Neural crest cell (in vitro differentiated cells): ENCODE data around the gene SCARB2. TPM values are rescaled to one million over a fixed set of nuclear protein-coding genes. Genes with fewer than 3 reads are reported as not detected.
A peak's percentile ranks its signal among the peaks of the same experiment; 100 is the strongest.

ENCODE experiments used
- DNase-seq: peaks from one replicate; pipeline ENCODE4 v3.0.0; 2021; ENCODE audit warnings: low read depth, mixed read lengths, low spot score
- H3K27ac Mint-ChIP-seq: one replicate; pipeline ENCODE4 v1.8.0; 2021; ENCODE audit warnings: mild to moderate bottlenecking, mixed read lengths; ENCODE audit not compliant: unreplicated experiment
- H3K27me3 Mint-ChIP-seq: 2 replicates; pipeline ENCODE4 v1.8.0; 2021; ENCODE audit warnings: low read depth, mild to moderate bottlenecking, mixed read lengths
- H3K36me3 Mint-ChIP-seq: 2 replicates; pipeline ENCODE4 v1.8.0; 2021; ENCODE audit warnings: low read depth, mild to moderate bottlenecking, mixed read lengths
- H3K4me1 Mint-ChIP-seq: 2 replicates; pipeline ENCODE4 v1.8.0; 2021; ENCODE audit warnings: mixed read lengths
- H3K4me3 Mint-ChIP-seq: one replicate; pipeline ENCODE4 v1.8.0; 2021; ENCODE audit warnings: mild to moderate bottlenecking, mixed read lengths
- H3K9me3 Mint-ChIP-seq: 2 replicates; pipeline ENCODE4 v1.8.0; 2021; ENCODE audit warnings: mixed read lengths
- total RNA-seq: library from RNA; stranded (reverse); gene quantifications from 2 replicates; pipeline ENCODE4 v1.2.1, GENCODE V29; 2021
- TF ChIP-seq, protein P1 (sequence below): fragments of 200-600 bp; sonication (generic); conservative IDR thresholded peaks from 2 replicates; pipeline ENCODE4 v1.5.0; 2021; ENCODE audit warnings: antibody characterized with exemption, mild to moderate bottlenecking

SCARB2 gene
- total RNA-seq, 1 donor from 2014 or later = 60.8 TPM

DNA sequence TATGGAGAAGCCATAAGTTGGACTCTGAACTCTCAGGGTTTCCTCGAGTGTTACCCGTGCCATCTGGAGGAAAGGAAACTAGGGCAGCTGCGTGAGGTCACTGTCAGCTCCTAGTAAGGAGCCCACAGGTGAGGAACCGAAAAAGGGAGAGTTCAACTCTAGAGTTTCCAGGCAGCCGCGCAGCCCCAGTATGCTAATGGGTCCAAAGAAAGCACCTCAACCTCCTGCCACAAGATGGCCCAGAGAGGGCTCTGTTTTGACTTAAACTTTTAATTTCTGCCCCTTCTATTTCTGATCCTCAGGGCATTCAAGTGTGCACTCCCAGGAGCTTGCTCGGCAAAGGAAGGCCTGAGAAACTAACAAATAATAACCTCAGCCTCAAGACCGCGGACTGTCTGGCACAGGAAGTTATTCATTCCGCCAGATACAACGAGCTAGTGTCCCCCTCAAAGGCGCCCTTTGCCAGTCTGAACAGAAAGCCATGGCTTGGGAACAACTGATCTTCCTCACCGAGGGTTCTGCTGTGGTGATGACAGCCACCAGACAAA is 13.9 kb downstream of the SCARB2 start:
- Mint-ChIP-seq H3K27me3 (no peaks in the 10 kb centered on the region), H3K36me3 (no peaks in the 10 kb centered on the region), H3K27ac (peak overlapping the region; percentile 96), H3K4me1 (peaks cover 48% of the 10 kb centered on the region), H3K4me3 (peak overlapping the region; percentile 74), H3K9me3 (no peaks in the 10 kb centered on the region)
- TF ChIP-seq, protein P1, sequence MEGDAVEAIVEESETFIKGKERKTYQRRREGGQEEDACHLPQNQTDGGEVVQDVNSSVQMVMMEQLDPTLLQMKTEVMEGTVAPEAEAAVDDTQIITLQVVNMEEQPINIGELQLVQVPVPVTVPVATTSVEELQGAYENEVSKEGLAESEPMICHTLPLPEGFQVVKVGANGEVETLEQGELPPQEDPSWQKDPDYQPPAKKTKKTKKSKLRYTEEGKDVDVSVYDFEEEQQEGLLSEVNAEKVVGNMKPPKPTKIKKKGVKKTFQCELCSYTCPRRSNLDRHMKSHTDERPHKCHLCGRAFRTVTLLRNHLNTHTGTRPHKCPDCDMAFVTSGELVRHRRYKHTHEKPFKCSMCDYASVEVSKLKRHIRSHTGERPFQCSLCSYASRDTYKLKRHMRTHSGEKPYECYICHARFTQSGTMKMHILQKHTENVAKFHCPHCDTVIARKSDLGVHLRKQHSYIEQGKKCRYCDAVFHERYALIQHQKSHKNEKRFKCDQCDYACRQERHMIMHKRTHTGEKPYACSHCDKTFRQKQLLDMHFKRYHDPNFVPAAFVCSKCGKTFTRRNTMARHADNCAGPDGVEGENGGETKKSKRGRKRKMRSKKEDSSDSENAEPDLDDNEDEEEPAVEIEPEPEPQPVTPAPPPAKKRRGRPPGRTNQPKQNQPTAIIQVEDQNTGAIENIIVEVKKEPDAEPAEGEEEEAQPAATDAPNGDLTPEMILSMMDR = no peak
- DNase-seq = no peak

DNA sequence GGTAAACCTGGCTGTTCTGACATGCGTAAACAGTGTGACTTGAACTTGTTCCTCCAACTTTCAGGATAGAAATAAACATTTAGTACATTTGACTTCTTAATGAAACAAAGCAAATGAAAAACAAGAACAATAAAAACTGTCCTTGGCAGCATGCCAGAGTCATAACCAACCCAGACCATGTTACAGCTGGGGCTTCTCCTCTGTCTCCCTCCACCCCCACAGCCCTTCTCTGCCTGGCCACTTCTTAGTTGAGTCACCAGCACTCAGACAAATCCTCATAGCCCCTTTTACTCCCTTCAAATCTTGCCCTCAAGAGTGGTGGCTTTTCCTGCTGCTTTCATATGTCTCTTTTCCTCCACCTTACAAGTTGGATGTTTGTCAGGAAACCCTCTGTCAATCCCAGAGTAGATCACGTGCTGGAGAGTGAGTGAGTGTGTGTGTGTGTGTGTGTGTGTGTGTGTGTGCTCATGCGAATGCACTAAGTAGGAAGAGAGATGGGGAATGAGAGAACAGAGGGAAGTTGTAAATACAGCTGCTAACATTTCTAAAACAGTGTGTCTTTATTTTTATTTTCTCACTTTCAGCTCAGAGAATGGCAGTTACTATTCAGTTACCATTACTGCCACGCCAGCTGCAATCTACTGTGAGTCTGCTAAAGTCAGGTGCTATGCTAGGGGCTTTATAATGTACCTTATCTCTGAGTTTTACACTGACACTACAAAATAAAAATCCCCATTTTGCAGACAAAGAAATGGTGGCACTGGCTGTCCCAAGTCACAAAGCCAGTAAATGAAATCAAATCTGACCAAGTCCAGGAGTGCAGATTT is 15.0 kb downstream of the SCARB2 start:
- peak overlapping the region; percentile 27 for H3K4me3 Mint-ChIP-seq
- peak overlapping the region; percentile 77 for H3K27ac Mint-ChIP-seq
- H3K27me3 Mint-ChIP-seq = no peaks in the 10 kb centered on the region
- H3K4me1 Mint-ChIP-seq = peaks cover 48% of the 10 kb centered on the region
- TF ChIP-seq, protein P1 = no peak
- H3K36me3 Mint-ChIP-seq = peaks cover 2% of the 10 kb centered on the region
- H3K9me3 Mint-ChIP-seq = no peaks in the 10 kb centered on the region
- peak; percentile 41 for DNase-seq

DNA sequence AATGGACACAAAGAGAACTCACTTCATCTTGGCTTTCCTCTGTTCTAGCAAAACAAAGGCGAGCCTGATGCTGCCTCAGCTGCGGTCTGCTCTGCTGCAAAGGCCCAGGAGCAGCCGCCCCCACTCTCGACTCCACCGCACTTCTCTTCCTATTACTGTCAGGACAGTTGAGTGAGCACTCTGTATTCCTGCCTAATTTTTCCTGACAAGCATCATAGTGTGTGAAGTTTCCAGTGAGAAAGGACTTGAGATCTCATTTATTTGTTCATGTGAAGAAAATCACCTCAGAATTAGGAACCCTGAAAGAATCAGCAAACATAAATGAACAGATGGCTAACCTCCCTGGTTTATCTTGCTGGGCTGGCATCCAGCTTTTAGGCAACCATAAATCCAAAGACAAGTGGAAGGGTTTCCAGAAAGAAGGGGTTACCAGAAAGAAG is 15.6 kb downstream of the SCARB2 start:
- Mint-ChIP-seq H3K27me3 (no peaks in the 10 kb centered on the region), H3K4me3 (peak overlapping the region; percentile 66), H3K36me3 (peaks cover 5% of the 10 kb centered on the region), H3K27ac (peak overlapping the region; percentile 77), H3K9me3 (no peaks in the 10 kb centered on the region), H3K4me1 (peaks cover 48% of the 10 kb centered on the region)
- TF ChIP-seq, protein P1 = no peak
- peak; percentile 29 for DNase-seq

DNA sequence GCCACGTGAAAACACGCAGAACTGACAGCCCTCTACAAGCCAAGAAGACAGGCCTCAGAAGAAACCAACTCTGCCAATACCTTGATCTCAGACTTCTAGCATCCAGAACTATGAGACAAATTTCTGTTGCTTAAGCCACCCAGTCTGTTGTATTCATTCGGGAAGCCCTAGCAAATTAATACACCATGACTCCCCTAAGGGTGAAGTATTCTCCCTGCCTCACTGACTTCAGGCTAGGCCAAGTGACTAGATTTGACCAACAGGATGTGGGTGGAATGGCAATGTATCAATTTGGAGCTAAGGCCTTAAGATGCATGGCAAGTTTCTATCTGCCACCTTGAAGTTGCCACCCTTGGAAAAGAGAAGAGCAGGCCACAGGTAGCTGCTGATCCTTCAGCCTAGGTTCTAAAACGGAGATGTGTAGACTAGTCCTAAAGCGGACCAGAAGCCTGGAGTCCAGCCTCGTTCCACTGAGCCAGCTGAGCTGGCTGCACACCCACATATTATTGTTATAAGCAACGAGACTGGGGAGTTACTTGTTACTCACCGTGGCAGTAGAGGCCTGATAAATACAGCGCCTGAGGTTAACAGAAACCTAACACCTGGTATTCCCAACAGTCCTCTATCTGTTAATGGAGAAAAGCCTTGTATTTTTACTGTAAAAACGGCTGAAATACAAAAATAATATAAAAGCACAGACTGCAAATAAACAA is 16.4 kb downstream of the SCARB2 start:
- TF ChIP-seq, protein P1 = no peak
- Mint-ChIP-seq H3K9me3 (no peaks in the 10 kb centered on the region), H3K36me3 (peaks cover 10% of the 10 kb centered on the region), H3K4me1 (peaks cover 48% of the 10 kb centered on the region), H3K4me3 (peak overlapping the region; percentile 66), H3K27ac (peak overlapping the region; percentile 77), H3K27me3 (no peaks in the 10 kb centered on the region)
- no peak for DNase-seq

DNA sequence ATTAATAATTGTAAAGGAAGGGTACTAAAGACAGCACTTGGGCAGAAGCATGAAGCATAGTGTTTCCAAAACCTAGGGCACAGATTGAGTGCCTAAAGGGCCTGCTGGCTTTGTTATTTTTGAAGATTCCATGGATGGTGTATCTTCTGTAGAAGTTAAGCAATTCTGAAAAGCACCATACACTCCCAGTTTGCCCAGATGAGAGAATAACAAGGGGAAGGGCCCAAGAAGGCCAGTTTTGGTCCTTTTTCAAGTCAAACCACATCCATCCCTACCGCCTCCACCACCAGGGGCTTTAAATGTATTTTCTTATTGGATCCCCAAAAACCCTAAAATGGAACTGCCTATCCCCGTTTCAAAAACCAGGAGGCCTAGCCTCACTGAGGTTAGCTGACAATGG is 17.2 kb downstream of the SCARB2 start:
- Mint-ChIP-seq H3K36me3 (peaks cover 16% of the 10 kb centered on the region), H3K4me1 (peaks cover 48% of the 10 kb centered on the region), H3K9me3 (no peaks in the 10 kb centered on the region), H3K27me3 (no peaks in the 10 kb centered on the region), H3K27ac (peak overlapping the region; percentile 77), H3K4me3 (no peak overlapping the region)
- DNase-seq = no peak
- TF ChIP-seq, protein P1 = no peak
